ENCODE data around the gene YBX1. TPM values are rescaled to one million over a fixed set of nuclear protein-coding genes. Genes with fewer than 3 reads are reported as not detected.

YBX1 gene
- 481 and 491 TPM in 2 replicates for total RNA-seq

- Histone ChIP-seq H3K27ac (ENCODE audit: low read depth, low read length) (peak within 1 kb of the TSS; percentile 90), H4K20me1 (ENCODE audit: insufficient read depth, low read length) (peaks cover 37% of the 10 kb centered on the region), H3K27me3 (ENCODE audit: insufficient read depth, low read length) (no peaks in the 10 kb centered on the region), H3K4me3 (ENCODE audit: insufficient read depth, low read length) (peak within 1 kb of the TSS; percentile 90), H2AFZ (ENCODE audit: low read length) (peak within 1 kb of the TSS; percentile 90), H3K9me3 (ENCODE audit: low read depth, low read length) (no peaks in the 10 kb centered on the region), H3K4me1 (ENCODE audit: insufficient read depth, low read length) (peaks cover 51% of the 10 kb centered on the region), H3K4me2 (ENCODE audit: insufficient read depth, low read length) (peak within 1 kb of the TSS; percentile 99), H3K79me2 (ENCODE audit: insufficient read depth, low read length) (peaks cover 46% of the 10 kb centered on the region), H3K36me3 (ENCODE audit: insufficient read depth, low read length) (peaks cover 18% of the 10 kb centered on the region)
- DNase-seq (ENCODE audit: insufficient read length, low spot score, missing footprints): peak; percentile 99
- TF ChIP-seq CTCF (IDR thresholded peaks at IDR 0.05; ENCODE audit: extremely low read depth, low read depth, low read length): no peak
These were observed at the start of gene YBX1 for GRCh38 chr1:42681741-42682483. Gene YBX1, plus strand, starts transcription at chr1:42682418. Its CDS starts 148 bp downstream, at chr1:42682566.

- DNase-seq (ENCODE audit: insufficient read length, low spot score, missing footprints): peak; percentile 6
- no peaks in the 10 kb centered on the region for H3K9me3 ChIP-seq (ENCODE audit: low read depth, low read length)
- no peak overlapping the region for H3K4me3 ChIP-seq (ENCODE audit: insufficient read depth, low read length)
- H3K36me3 ChIP-seq (ENCODE audit: insufficient read depth, low read length): no peaks in the 10 kb centered on the region
- H2AFZ ChIP-seq (ENCODE audit: low read length): no peak overlapping the region
- H3K79me2 ChIP-seq (ENCODE audit: insufficient read depth, low read length): no peaks in the 10 kb centered on the region
- no peak overlapping the region for H3K27ac ChIP-seq (ENCODE audit: low read depth, low read length)
- H3K27me3 ChIP-seq (ENCODE audit: insufficient read depth, low read length): no peaks in the 10 kb centered on the region
- no peak overlapping the region for H3K4me2 ChIP-seq (ENCODE audit: insufficient read depth, low read length)
- no peaks in the 10 kb centered on the region for H4K20me1 ChIP-seq (ENCODE audit: insufficient read depth, low read length)
- H3K4me1 ChIP-seq (ENCODE audit: insufficient read depth, low read length): peaks cover 5% of the 10 kb centered on the region
- TF ChIP-seq CTCF (IDR thresholded peaks at IDR 0.05; ENCODE audit: extremely low read depth, low read depth, low read length): no peak
These were observed 43.1 kb upstream of the YBX1 start for GRCh38 chr1:42639116-42639515.

- no peak for TF ChIP-seq CTCF (IDR thresholded peaks at IDR 0.05; ENCODE audit: extremely low read depth, low read depth, low read length)
- H3K4me2 ChIP-seq (ENCODE audit: insufficient read depth, low read length): no peak overlapping the region
- no peaks in the 10 kb centered on the region for H3K4me1 ChIP-seq (ENCODE audit: insufficient read depth, low read length)
- H3K9me3 ChIP-seq (ENCODE audit: low read depth, low read length): no peaks in the 10 kb centered on the region
- no peaks in the 10 kb centered on the region for H3K27me3 ChIP-seq (ENCODE audit: insufficient read depth, low read length)
- no peaks in the 10 kb centered on the region for H4K20me1 ChIP-seq (ENCODE audit: insufficient read depth, low read length)
- no peak overlapping the region for H2AFZ ChIP-seq (ENCODE audit: low read length)
- no peaks in the 10 kb centered on the region for H3K36me3 ChIP-seq (ENCODE audit: insufficient read depth, low read length)
- H3K79me2 ChIP-seq (ENCODE audit: insufficient read depth, low read length): no peaks in the 10 kb centered on the region
- DNase-seq (ENCODE audit: insufficient read length, low spot score, missing footprints): no peak
- no peak overlapping the region for H3K27ac ChIP-seq (ENCODE audit: low read depth, low read length)
- H3K4me3 ChIP-seq (ENCODE audit: insufficient read depth, low read length): no peak overlapping the region
These were observed 36.2 kb upstream of the YBX1 start for GRCh38 chr1:42646056-42646455.

GRCh38 chr1:42657201-42657600, 25.0 kb upstream of the YBX1 start:
- Histone ChIP-seq H4K20me1 (ENCODE audit: insufficient read depth, low read length) (no peaks in the 10 kb centered on the region), H3K27ac (ENCODE audit: low read depth, low read length) (no peak overlapping the region), H3K79me2 (ENCODE audit: insufficient read depth, low read length) (peaks cover 22% of the 10 kb centered on the region), H3K4me1 (ENCODE audit: insufficient read depth, low read length) (peaks cover 12% of the 10 kb centered on the region), H2AFZ (ENCODE audit: low read length) (peak overlapping the region; percentile 30), H3K36me3 (ENCODE audit: insufficient read depth, low read length) (peaks cover 11% of the 10 kb centered on the region), H3K4me3 (ENCODE audit: insufficient read depth, low read length) (no peak overlapping the region), H3K4me2 (ENCODE audit: insufficient read depth, low read length) (peak overlapping the region; percentile 85), H3K27me3 (ENCODE audit: insufficient read depth, low read length) (no peaks in the 10 kb centered on the region), H3K9me3 (ENCODE audit: low read depth, low read length) (no peaks in the 10 kb centered on the region)
- no peak for TF ChIP-seq CTCF (IDR thresholded peaks at IDR 0.05; ENCODE audit: extremely low read depth, low read depth, low read length)
- DNase-seq (ENCODE audit: insufficient read length, low spot score, missing footprints): no peak
